IPS DF 4.7 (cell line): ENCODE measurements around the gene STAT6.

Experiments used
- DNase-seq: peaks from one replicate; pipeline ENCODE4 v3.0.0-alpha.2; 2013; ENCODE audit warnings: low spot score; ENCODE audit errors: extremely low read depth

STAT6 gene

GRCh38 chr12:57104292-57104910 is 6.8 kb downstream of the STAT6 start:
- no peak for DNase-seq

GRCh38 chr12:57103856-57104255 is 7.3 kb downstream of the STAT6 start:
- DNase-seq, result no peak

DNA sequence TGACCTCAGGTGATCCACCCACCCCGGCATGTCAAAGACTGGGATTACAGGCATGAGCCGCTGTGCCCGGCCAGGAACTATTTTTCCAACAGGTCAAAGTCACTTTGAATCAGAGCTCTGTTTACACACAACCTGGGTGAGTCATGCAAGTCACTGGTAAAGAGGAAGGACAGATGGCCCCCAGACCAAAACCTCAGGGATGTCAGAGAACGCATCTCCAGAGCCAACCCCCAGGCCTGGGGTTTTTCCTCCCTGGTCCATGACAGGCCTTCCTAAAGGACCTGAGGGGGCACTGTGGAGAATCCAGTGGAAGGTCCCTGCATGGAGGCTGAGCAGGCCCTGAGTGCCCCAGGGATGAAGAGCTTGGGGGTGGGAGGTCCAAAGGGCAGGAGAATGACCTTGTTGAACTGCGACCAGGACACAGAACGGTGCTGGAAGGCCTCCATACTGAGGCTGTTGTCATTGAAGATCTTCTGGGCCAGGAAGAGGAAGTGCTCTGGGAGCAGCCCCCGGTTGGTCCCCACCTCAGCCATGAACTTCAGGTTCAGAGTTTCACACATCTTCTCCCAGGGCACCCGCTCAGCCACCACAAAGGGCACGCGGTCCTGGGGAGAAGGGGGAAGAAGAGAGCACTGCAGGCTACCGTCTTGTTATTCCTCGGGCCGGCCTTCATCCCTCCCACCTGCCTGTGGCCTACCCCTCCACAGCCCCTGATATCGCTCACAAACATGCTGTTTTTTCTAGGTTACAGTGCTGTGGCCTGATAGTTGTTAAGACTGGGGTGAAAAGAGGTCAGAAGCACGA is 9.1 kb downstream of the STAT6 start:
- no peak for DNase-seq

- no peak for DNase-seq
Measured at GRCh38 chr12:57099766-57100165, 11.4 kb downstream of the STAT6 start.

DNA sequence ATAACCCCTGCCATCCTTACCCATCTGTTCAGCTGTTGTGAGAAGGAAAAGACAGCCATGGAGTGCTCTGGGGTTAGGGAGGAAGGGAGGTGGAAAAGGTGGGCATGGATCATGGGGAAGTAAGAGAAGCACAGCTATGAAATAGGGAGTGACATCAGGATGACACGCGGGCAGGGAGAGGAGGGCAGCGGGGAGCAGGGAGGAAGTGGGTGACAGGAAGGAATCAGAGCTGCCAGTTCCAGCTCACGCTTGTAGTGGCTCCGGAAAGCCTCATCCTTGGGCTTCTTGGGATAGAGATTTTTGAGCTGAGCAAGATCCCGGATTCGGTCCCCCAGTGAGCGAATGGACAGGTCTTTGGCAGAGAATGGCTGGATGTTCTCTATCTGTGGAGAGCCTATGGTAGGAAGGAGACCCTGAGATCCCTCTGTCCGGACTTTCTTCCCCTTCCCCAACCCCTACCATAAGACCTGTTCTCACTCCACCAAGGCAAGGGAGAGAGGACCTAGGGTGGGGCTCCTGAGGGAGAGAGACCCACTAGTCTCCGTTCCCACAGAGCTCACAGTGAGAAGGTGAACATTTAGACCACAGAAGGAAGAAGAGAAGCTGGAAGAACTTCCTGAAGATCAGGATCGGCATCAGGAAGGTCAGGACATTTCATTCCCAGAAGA is 12.0 kb downstream of the STAT6 start:
- DNase-seq, result no peak

DNA sequence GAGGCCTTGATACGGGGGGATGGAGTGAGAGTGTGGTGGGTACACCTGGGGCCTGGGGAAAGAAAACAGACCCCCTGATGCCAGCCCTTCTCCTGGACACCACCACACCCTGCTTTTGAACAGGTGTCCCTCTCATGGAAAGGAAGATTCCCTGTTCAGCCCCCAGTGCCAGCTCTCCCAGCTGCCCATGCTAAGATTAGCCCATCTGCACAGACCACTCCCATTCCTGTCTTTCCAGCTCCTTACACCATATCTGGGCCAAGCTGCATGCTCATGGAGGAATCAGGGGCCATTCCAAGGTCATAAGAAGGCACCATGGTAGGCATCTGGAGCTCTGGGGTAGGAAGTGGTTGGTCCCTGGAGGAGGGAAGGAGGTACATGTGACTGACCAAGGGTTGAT is 12.6 kb downstream of the STAT6 start:
- DNase-seq, result no peak

DNA sequence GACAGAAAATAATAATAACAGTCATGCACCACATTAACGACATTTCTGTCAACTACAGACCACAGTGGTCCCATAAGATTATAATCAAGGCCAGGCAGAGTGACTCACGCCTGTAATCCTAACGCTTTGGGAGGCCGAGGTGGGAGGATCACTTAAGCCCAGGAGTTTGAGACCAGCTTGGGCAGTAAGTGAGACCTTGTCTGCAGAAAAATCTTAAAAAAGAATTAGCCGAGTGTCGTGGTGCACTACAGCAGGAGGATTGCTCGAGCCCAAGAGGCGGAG is 13.7 kb downstream of the STAT6 start:
- DNase-seq, result no peak

DNA sequence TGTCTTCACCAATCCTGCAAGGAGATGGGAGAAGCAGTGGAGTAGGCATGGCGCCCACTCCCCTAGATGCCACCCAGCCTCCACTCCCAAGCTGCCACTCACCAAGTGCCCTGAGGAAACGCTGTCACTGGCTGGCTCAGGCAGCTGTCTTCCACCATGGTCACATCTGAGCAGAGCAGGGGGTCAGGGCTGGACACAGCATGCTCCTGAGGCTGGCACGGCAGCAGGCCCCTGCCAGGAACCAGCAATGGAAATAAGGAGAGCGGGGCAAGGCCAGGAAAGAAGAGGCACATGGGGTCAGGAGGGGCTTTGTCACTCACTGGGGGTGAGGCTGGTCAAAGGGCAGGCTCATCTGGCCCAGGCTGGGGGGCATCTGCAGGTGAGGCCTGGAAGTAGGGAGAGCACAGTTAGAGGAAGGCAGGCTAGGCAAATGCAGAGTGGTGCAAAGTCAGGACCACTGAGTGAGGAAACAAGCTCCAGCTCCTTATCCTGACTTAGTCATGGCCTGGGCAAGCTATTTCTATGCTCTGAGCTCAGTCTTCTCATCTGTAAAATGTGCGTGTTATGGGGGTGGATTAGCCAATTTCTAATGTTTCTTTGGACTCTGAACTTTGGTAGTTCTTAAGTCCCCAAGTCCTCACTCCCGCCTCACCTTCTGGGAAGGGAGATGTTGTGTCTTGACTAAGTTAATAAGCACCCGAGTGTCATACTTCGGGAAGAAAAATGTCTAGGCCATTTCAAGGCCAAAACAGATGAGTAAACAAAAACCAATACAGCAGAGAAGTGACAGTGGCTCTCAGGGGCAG is 14.2 kb downstream of the STAT6 start:
- DNase-seq, result no peak

DNA sequence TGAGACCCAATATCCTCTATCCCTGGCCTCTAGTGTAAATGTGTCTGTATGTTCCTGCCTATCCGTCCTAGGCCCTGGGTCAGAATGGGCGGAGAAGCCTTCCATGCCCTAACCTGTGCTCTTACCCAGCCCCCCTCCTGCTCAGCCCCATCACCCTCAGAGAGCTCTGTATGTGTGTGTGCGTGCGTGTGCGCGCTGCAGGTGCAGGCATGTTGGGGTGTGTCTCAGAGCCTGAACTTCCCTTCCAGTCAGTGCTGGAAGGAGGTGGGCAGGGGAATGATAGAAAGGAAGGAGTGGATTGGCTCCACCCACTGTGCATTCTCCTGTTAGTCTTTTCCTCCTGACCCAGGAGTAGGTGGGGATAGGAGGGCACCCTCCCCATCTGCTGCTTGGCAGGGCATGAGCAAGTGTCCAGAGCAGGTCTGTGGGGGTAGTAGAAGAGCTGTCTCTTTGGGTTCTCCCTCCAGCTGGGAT is 15.0 kb downstream of the STAT6 start:
- DNase-seq, result no peak

- DNase-seq, result no peak
Measured at GRCh38 chr12:57095440-57095839, 15.7 kb downstream of the STAT6 start.

- DNase-seq, result no peak
Measured at GRCh38 chr12:57094208-57095160, 16.7 kb downstream of the STAT6 start.

DNA sequence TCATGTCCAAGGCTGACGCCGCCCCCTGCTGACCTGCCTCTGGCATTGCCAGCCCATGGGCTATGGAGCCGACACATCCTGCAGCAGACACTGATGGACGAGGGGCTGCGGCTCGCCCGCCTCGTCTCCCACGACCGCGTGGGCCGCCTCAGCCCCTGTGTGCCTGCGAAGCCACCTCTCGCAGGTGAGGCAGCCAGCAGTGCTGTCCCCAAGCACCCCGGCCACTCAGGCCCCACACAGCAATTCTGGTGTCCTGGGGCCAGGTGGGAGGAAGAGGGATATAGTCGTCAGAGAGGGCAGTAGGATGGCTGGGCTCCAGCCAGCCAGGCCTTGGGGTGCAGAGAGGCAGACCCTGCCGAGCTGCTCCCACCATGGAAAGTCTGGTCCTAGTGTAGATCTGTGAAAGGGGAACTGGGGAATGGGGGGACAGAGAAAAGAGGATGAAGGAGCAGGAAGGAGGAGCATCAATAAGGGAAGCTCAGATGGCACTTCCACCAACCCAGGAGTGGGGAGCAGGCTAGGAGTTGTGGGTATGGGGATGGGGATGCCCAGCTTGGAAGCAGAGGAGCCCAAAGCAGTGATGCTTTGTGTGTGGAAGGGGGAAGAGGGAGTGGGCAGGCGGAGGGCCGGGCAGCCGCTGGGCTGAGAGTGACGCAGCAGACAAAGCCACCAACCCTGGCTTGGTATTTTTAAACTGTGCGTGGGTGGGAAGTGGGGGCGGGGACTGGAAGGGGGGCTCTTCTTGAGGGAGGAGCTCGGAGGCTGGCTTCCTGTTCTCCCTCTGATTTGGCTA is 17.6 kb downstream of the STAT6 start:
- DNase-seq, result no peak

DNA sequence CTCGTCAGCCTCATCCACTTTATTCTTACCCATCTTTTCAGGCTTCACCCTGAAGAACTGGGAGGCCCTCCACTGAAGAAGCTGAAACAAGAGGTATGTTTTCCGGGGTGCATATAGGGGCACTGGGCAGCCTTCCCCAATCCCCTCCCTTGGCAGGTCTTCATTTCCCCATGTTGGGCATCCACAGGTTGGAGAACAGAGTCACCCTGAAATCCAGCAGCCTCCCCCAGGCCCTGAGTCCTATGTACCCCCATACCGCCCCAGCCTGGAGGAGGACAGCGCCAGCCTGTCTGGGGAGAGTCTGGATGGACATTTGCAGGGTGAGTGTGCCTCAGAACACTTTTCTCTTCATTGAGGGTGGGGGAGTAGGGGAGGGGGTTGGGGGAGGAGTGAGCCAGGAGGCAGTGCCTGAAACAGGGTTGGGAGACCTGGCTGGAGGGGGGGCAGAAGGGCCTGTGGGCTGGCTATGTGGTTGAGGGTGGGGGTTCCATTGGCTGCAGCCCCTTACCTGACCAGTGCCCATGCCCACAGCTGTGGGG is 18.2 kb downstream of the STAT6 start:
- DNase-seq, result no peak

GRCh38 chr12:57092529-57092862 is 18.7 kb downstream of the STAT6 start:
- DNase-seq, result no peak

GRCh38 chr12:57091638-57092528 is 19.3 kb downstream of the STAT6 start:
- DNase-seq, result no peak

DNA sequence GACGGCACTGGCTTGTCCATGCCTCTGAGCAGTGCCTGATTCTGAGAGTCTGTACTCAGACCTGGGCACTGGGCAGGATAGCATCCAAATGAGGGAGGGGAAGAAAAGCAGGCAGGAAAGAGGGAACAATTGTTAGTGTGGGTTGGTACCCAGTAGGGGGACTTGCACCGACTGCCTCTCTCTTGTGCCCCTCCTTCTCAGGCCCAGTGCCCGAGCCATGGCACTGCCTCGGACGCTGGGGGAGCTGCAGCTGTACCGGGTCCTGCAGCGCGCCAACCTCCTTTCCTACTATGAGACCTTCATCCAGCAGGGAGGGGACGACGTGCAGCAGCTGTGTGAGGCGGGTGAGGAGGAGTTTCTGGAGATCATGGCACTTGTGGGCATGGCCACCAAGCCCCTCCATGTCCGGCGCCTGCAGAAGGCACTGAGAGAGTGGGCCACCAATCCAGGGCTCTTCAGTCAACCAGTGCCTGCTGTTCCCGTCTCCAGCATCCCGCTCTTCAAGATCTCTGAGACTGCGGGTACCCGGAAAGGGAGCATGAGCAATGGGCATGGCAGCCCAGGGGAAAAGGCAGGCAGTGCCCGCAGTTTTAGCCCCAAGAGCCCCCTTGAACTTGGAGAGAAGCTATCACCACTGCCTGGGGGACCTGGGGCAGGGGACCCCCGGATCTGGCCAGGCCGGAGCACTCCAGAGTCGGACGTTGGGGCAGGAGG is 20.1 kb downstream of the STAT6 start:
- DNase-seq, result no peak

DNA sequence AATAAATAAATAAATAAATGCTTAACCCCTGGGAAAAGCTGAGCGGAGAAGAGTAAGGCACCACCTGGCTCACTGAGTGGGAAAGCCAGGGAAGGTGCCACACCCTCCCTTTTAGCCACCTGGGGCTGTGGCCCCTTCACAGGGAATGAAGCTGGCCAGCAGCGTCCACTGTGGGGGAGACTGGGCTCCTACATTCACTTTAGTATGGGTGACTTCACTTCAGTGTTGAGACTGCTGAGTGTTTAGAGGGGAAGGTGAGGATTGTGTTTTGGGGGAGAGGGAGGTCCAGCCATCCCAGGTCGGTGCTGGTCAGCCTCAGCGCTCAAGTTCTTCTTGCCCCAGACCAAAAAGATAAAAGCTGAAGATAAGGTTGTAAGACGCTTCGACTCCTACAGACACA is 20.7 kb downstream of the STAT6 start:
- DNase-seq, result no peak
